GM13976 (cell line): ENCODE data around the gene NALF2.

ENCODE experiments used
- DNase-seq: peaks from one replicate; pipeline ENCODE4 v3.0.0; 2012; ENCODE audit warnings: low spot score
- in situ Hi-C: fragments of 300-500 bp; cut with MboI; formaldehyde crosslinking; loops from one replicate; pipeline ENCODE4 v1.12.0; 2022; ENCODE audit warnings: low sequenced_read_pairs, mixed read lengths, inconsistent platforms; ENCODE audit not compliant: unreplicated experiment
- TF ChIP-seq, protein P1 (sequence below): IDR thresholded peaks from 2 replicates; pipeline ENCODE4 v1.5.1; 2012; ENCODE audit warnings: borderline replicate concordance, mild to moderate bottlenecking; ENCODE audit not compliant: insufficient read depth; ENCODE audit errors: extremely low read depth, missing control alignments, control extremely low read depth

NALF2 gene

DNA sequence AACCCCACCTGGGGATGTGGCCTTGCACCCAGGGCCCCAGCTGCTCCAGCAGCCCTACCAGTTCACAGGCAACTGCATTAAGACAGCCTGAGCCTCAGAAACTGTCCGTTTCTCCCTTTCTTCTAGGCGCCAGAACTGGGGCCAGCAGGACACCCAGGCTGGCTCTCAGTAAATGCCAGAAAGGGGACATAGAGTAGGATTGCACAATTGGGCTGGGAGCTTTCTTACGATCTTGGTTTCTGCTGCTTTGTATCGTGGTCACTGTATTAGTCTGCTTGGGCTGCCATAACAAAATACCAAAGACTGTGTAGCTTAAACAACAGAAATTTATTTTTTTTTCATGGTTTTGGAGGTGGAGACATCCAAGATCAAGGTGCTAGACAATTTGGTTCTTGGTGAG lies 48.4 kb downstream of the NALF2 start:
- in situ Hi-C loops = no loop called here
- TF ChIP-seq, protein P1, sequence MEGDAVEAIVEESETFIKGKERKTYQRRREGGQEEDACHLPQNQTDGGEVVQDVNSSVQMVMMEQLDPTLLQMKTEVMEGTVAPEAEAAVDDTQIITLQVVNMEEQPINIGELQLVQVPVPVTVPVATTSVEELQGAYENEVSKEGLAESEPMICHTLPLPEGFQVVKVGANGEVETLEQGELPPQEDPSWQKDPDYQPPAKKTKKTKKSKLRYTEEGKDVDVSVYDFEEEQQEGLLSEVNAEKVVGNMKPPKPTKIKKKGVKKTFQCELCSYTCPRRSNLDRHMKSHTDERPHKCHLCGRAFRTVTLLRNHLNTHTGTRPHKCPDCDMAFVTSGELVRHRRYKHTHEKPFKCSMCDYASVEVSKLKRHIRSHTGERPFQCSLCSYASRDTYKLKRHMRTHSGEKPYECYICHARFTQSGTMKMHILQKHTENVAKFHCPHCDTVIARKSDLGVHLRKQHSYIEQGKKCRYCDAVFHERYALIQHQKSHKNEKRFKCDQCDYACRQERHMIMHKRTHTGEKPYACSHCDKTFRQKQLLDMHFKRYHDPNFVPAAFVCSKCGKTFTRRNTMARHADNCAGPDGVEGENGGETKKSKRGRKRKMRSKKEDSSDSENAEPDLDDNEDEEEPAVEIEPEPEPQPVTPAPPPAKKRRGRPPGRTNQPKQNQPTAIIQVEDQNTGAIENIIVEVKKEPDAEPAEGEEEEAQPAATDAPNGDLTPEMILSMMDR = no peak
- DNase-seq = no peak
